Measurements from ENCODE around the gene MAGI2. TPM values are rescaled to one million over a fixed set of nuclear protein-coding genes. Genes with fewer than 3 reads are reported as not detected.

Gene MAGI2
- polyA plus RNA-seq, 3 donors: 0.03 to 0.11 TPM; not detected in 1

DNA sequence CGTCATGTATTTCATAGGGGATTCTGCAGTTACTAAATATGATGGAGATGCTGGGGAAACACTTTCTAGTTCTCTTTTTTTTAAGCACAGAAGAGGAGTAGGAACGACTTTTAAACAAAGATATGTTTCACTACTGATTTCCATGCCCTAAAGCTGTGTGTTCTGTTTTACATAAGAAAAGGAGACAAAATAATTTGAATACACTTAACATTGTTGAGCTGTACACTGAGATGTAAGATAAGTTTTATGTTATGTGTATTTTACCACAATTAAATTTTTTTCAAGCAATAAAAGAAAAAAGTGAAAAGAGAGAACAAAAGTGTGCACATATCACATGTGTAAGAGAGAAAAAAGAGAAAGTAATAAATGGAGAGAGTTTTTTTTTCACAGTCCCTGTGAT, 1246.7 kb downstream of the MAGI2 start:
- Mint-ChIP-seq H3K4me3 (no peak overlapping the region), H3K27me3 (ENCODE audit: low read depth in 3 of 3) (peaks cover 0 to 2% (median 2%) of the 10 kb centered on the region in 3 donors), H3K4me1 (no peaks in the 10 kb centered on the region), H3K9me3 (peaks cover 0 to 10% (median 2%) of the 10 kb centered on the region in 7 donors), H3K27ac (no peak overlapping the region), H3K36me3 (no peaks in the 10 kb centered on the region)
- H3K9me3 ChIP-seq (replicated peaks in 1 of 2; ENCODE audit: control insufficient read depth in 1 of 2, insufficient read depth in 1 of 2, low read length in 2 of 2): no peaks in the 10 kb centered on the region
- no peaks in the 10 kb centered on the region for H3K27me3 ChIP-seq (ENCODE audit: control insufficient read depth in 2 of 2, insufficient read depth in 2 of 2, low read length in 2 of 2)
- H4K20me1 ChIP-seq (ENCODE audit: insufficient read depth, low read length): no peaks in the 10 kb centered on the region
- WGBS (ENCODE audit: insufficient coverage): 100% methylated on average over 1 of the region's 2 CpGs
- no peak overlapping the region for H3K27ac ChIP-seq (ENCODE audit: low read depth in 1 of 2, low read length in 2 of 2)
- TF ChIP-seq, protein P1, sequence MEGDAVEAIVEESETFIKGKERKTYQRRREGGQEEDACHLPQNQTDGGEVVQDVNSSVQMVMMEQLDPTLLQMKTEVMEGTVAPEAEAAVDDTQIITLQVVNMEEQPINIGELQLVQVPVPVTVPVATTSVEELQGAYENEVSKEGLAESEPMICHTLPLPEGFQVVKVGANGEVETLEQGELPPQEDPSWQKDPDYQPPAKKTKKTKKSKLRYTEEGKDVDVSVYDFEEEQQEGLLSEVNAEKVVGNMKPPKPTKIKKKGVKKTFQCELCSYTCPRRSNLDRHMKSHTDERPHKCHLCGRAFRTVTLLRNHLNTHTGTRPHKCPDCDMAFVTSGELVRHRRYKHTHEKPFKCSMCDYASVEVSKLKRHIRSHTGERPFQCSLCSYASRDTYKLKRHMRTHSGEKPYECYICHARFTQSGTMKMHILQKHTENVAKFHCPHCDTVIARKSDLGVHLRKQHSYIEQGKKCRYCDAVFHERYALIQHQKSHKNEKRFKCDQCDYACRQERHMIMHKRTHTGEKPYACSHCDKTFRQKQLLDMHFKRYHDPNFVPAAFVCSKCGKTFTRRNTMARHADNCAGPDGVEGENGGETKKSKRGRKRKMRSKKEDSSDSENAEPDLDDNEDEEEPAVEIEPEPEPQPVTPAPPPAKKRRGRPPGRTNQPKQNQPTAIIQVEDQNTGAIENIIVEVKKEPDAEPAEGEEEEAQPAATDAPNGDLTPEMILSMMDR (IDR thresholded peaks at IDR 0.05): no peak
- DNase-seq: no peak
- no peak overlapping the region for H3K4me3 ChIP-seq (replicated peaks in 1 of 3; ENCODE audit: low read depth in 2 of 3, low read length in 3 of 3)
- H3K36me3 ChIP-seq (replicated peaks in 1 of 2; ENCODE audit: control insufficient read depth in 1 of 2, insufficient read depth in 2 of 2, low read length in 2 of 2): no peaks in the 10 kb centered on the region
- no peak overlapping the region for H3K9ac ChIP-seq (ENCODE audit: insufficient read depth, low read length, poor library complexity, severe bottlenecking)
- H2AFZ ChIP-seq (ENCODE audit: insufficient read depth, low read depth, low read length, poor library complexity, severe bottlenecking): no peak overlapping the region
- no peaks in the 10 kb centered on the region for H3K79me2 ChIP-seq (ENCODE audit: insufficient read depth, low read length)
- H3K4me1 ChIP-seq (ENCODE audit: control insufficient read depth in 1 of 2, insufficient read depth in 2 of 2, low read length in 2 of 2): no peaks in the 10 kb centered on the region
- intact Hi-C loops (cut with micrococcal nuclease): no loop called here
- no peak overlapping the region for H3K4me2 ChIP-seq (replicated peaks; ENCODE audit: extremely low read depth, low read length, poor library complexity, severe bottlenecking)

DNA sequence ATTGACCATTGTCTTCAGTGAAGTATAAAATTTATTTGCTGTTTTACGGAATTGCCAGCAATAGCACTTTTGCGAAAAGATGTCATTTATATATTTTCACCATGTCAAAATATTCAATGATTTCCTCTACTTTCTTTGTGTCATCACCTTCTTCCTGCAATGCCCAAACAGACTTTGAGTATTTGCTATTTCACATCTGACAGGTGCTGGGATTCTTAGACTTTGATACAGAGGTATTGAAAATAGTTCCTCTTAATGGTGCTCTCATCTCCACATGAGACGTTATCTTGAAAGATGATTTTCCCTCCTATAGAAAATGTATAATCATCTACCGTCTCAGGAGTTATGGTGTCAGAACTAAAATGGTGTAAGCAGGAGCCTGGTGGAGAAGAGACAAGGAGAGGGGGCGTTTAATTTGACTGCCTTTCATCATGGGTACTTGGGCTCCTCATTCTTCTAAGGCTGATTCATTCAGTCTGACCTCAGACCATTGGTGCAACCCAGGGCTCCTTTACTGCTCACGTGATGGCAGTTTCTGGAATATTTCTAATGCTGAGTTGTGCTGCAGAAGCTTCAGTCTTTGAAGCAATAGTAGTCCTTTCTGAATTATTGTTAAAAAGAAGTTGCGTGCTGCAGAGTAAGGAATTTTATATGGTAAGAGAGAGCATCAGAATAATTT, 1250.3 kb downstream of the MAGI2 start:
- no peaks in the 10 kb centered on the region for H3K9me3 ChIP-seq (replicated peaks in 1 of 2; ENCODE audit: control insufficient read depth in 1 of 2, insufficient read depth in 1 of 2, low read length in 2 of 2)
- no peak overlapping the region for H3K27ac ChIP-seq (ENCODE audit: low read depth in 1 of 2, low read length in 2 of 2)
- H2AFZ ChIP-seq (ENCODE audit: insufficient read depth, low read depth, low read length, poor library complexity, severe bottlenecking): no peak overlapping the region
- TF ChIP-seq, protein P1 (IDR thresholded peaks at IDR 0.05): no peak
- no peaks in the 10 kb centered on the region for H4K20me1 ChIP-seq (ENCODE audit: insufficient read depth, low read length)
- Mint-ChIP-seq H3K27me3 (ENCODE audit: low read depth in 3 of 3) (peaks cover 0 to 2% (median 0%) of the 10 kb centered on the region in 3 donors), H3K4me3 (no peak overlapping the region), H3K4me1 (no peaks in the 10 kb centered on the region), H3K9me3 (peaks cover 0 to 3% (median 0%) of the 10 kb centered on the region in 7 donors), H3K36me3 (no peaks in the 10 kb centered on the region), H3K27ac (no peak overlapping the region)
- no peak overlapping the region for H3K4me2 ChIP-seq (replicated peaks; ENCODE audit: extremely low read depth, low read length, poor library complexity, severe bottlenecking)
- WGBS (ENCODE audit: insufficient coverage): 94% methylated on average over 3 of the region's 7 CpGs
- intact Hi-C loops (cut with micrococcal nuclease): no loop called here
- no peaks in the 10 kb centered on the region for H3K4me1 ChIP-seq (ENCODE audit: control insufficient read depth in 1 of 2, insufficient read depth in 2 of 2, low read length in 2 of 2)
- H3K9ac ChIP-seq (ENCODE audit: insufficient read depth, low read length, poor library complexity, severe bottlenecking): no peak overlapping the region
- DNase-seq: no peak
- no peaks in the 10 kb centered on the region for H3K79me2 ChIP-seq (ENCODE audit: insufficient read depth, low read length)
- H3K4me3 ChIP-seq (replicated peaks in 1 of 3; ENCODE audit: low read depth in 2 of 3, low read length in 3 of 3): no peak overlapping the region
- no peaks in the 10 kb centered on the region for H3K27me3 ChIP-seq (ENCODE audit: control insufficient read depth in 2 of 2, insufficient read depth in 2 of 2, low read length in 2 of 2)
- no peaks in the 10 kb centered on the region for H3K36me3 ChIP-seq (replicated peaks in 1 of 2; ENCODE audit: control insufficient read depth in 1 of 2, insufficient read depth in 2 of 2, low read length in 2 of 2)

Measured in CD14-positive monocyte (primary cell).